Measurements from ENCODE around the gene PIEZO1.

DNA sequence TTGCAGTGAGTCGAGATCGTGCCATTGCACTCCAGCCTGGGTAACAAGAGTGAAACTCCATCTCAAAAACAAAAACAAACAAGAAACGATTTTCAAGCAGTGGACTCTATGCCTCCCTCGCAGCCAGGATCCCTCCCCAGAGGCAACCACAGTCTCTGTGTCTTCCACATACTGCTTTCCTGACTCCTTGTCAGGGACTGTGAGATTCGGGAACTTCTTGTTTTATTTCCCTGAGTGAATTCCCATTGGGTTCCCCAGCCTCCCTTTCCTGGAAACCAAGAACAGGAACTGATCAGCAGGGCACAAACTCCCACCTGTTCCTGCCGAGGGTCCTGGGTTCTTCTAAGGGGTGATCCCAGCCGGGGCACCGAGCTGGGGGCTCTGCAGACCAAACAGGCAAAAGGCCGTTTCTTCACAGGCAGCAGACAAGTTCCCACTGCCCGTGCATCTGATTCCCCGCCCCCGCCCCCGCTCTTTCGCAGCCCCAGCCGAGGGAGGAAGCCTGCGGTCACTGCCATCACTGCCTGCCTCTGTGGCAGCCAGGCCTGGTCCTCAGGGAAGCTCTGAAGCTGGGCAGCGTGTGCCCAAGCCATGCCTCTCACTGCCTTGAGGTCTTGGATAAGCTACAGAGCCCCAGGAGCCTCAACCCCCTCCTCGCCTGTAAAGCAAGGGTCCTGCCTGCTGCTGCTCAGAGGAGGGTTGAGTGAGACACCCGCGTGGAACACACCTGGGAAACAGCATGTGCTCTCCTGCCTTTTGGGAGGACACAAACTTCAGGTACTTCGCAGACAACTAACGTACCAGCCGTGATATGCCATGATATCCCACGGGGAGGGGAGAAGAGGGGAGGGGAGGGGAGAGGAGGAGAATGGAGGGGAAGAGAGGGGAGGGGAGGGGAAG is 5.5 kb upstream of the PIEZO1 start:
- TF ChIP-seq POLR2A (IDR thresholded peaks at IDR 0.05; ENCODE audit: low read length) = no peak
- no peak for TF ChIP-seq GATA1 (IDR thresholded peaks at IDR 0.05; ENCODE audit: low read depth, low read length)
